ENCODE measurements around the gene PSME3IP1.
"Not testable (repeated sequence)": the region's sequence is repeated elsewhere in the genome, so short reads cannot be mapped to it uniquely, and the experiment has no call there.

Gene PSME3IP1

GRCh38 chr16:57188711-57189002, 2.8 kb upstream of the PSME3IP1 start:
- no peak overlapping the region for H3K4me3 ChIP-seq (replicated peaks; ENCODE audit: low read depth, low read length)
- TF ChIP-seq, protein P1, sequence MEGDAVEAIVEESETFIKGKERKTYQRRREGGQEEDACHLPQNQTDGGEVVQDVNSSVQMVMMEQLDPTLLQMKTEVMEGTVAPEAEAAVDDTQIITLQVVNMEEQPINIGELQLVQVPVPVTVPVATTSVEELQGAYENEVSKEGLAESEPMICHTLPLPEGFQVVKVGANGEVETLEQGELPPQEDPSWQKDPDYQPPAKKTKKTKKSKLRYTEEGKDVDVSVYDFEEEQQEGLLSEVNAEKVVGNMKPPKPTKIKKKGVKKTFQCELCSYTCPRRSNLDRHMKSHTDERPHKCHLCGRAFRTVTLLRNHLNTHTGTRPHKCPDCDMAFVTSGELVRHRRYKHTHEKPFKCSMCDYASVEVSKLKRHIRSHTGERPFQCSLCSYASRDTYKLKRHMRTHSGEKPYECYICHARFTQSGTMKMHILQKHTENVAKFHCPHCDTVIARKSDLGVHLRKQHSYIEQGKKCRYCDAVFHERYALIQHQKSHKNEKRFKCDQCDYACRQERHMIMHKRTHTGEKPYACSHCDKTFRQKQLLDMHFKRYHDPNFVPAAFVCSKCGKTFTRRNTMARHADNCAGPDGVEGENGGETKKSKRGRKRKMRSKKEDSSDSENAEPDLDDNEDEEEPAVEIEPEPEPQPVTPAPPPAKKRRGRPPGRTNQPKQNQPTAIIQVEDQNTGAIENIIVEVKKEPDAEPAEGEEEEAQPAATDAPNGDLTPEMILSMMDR (IDR thresholded peaks at IDR 0.05; ENCODE audit: low read depth, low read length, missing control alignments) = no peak
- DNase-seq (ENCODE audit: extremely low read depth, low read depth) = no peak

- H3K4me3 ChIP-seq (replicated peaks; ENCODE audit: low read depth, low read length) = peak overlapping the region; percentile 94
Measured at GRCh38 chr16:57187902-57188710, 2.3 kb upstream of the PSME3IP1 start.

DNA sequence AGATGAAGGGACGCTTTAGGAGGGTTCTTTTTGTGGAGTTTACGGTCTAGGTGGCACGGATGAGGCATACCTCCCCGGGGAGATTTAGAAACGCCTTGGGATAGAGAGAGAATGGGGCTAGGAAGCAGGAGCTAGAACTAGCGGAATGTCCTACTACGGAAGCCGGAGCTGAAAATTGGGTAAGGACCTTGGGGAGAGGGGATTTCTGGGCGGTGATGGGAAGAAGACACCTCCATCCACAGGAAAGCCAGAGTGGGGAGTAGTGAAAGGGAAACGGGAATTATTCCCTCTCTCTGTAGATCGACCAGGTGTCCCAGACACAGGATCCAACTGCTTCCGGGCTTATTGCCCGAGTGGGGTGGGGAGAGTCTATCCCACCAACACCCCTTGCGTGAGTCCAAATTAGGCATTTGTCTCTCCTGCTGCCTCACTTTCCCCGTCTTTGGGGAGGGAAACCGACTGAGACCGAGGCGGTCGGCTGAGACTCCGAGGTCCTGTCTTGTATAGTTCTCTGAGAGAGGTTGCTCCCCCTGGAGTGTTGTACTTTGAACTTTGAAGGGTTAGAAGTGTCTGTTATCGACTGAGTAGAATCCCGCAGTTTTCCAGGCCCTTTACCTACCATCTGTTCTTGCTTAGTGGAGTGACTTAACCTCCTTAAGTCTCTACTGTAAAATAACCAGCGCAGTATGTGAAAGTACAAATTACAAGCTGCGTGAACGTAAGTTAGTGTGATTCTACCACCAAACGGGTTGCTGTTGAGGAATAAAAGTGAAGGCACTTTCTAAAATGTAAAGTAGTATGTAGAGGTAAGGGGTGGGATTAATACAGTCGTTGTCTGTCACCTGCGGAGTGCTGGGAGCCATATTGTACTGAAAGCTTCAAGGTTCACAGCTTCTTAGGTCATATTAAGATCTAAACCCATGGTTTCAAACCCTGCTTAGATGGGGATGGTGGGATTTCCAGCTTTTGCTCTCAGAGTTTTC, 1.3 kb upstream of the PSME3IP1 start:
- peak overlapping the region; percentile 94 for H3K4me3 ChIP-seq (replicated peaks; ENCODE audit: low read depth, low read length)
- DNase-seq (ENCODE audit: extremely low read depth, low read depth) = no peak
- TF ChIP-seq, protein P1 (IDR thresholded peaks at IDR 0.05; ENCODE audit: low read depth, low read length, missing control alignments) = no peak

More at GRCh38 chr16:57187902-57188710, 2.3 kb upstream of the PSME3IP1 start:
- not testable (repeated sequence) for DNase-seq (ENCODE audit: extremely low read depth, low read depth)

DNA sequence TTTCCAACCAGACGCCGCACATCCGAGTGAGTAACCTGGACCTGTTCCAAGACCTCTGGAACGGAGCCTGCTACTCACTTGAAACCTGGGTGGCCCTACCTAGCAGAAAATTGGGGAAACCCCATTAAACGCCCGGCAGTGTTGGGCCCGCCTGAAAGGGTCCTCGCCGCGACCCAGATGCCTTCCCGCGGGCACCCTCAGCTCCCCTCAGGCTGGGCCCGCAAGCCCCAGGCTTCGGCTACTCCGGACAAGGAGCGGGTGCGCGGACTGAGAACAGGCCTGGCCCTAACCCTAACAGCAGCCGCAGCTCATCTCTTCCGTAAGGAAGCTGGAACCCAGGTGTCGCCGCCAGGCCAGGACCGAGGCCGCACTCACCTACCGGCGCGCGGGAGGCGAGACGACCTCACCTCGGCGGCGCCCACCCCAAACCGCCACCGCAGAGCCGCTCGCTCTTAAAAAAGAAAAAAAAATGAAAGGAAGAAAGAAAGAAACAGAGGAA, 344 bp downstream of the PSME3IP1 start:
- peak overlapping the region; percentile 94 for H3K4me3 ChIP-seq (replicated peaks; ENCODE audit: low read depth, low read length)
- TF ChIP-seq, protein P1 (IDR thresholded peaks at IDR 0.05; ENCODE audit: low read depth, low read length, missing control alignments) = no peak
- no peak for DNase-seq (ENCODE audit: extremely low read depth, low read depth)

GRCh38 chr16:57184887-57185445, 873 bp downstream of the PSME3IP1 start:
- H3K4me3 ChIP-seq (replicated peaks; ENCODE audit: low read depth, low read length) = peak overlapping the region; percentile 94
- TF ChIP-seq, protein P1 (IDR thresholded peaks at IDR 0.05; ENCODE audit: low read depth, low read length, missing control alignments) = no peak
- no peak for DNase-seq (ENCODE audit: extremely low read depth, low read depth)

- TF ChIP-seq, protein P1 (IDR thresholded peaks at IDR 0.05; ENCODE audit: low read depth, low read length, missing control alignments) = no peak
- no peak for DNase-seq (ENCODE audit: extremely low read depth, low read depth)
- H3K4me3 ChIP-seq (replicated peaks; ENCODE audit: low read depth, low read length) = no peak overlapping the region
Measured at GRCh38 chr16:57184113-57184512, 1.7 kb downstream of the PSME3IP1 start.

All from HFF-Myc (cell line).